GM18870 (cell line): ENCODE data around the gene GFRAL.

Experiments used
- ATAC-seq: cut with Tn5 transposase; IDR thresholded peaks from one replicate; pipeline ENCODE4 v1.9.1; 2021; ENCODE audit warnings: moderate library complexity; ENCODE audit not compliant: unreplicated experiment

GFRAL gene

DNA sequence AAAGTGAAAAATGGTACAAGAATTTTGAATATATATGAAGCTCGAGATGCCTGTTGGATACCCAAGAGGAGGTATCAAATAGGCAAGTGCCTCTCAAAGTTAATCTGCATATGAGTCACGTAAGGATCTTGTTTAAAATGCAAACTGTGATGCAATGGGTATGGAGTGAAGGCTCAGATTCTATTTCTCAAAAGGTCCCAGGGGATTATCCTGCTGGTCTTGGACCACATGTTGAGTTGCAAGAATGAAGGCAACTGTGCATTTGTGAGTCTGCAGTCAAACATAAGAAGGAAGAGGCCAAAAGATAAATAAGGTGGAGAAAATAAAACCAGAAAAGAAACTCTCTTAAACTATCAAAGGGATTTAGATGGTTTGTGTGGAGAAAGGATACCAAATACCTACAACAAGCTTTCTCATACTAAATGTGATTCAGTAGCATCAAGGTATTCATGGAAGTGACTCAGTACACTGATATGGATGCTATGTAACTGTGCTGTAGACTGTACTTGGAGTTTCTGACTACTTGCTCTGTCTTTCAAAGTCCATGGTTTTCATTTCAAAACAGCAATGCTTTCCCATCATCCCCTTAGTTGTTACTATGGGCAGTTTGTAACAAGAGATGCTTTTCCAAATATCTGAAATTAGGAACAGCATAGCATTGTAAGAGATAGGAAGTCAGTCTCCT is 106.3 kb downstream of the GFRAL start:
- ATAC-seq, result no peak

DNA sequence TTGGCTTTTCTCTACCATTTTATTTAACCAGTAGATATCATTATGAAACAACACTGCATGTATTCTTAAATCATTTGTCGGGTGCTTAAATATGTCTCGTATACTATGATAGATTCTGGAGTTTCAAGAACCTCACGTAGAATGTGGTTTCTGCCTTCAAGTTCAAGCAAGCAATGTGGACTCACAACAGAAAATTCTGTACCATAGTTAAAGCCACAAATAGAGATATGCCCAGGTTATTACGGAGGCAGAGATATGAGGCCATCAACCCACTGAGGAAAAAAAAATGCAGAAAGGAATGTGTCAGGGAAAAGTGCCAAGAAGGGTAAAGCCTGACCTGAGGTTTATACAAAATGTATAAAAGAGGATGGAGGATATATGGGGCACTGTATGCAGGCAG is 109.9 kb downstream of the GFRAL start:
- ATAC-seq, result no peak

GRCh38 chr6:55438203-55438602 is 110.9 kb downstream of the GFRAL start:
- no peak for ATAC-seq

DNA sequence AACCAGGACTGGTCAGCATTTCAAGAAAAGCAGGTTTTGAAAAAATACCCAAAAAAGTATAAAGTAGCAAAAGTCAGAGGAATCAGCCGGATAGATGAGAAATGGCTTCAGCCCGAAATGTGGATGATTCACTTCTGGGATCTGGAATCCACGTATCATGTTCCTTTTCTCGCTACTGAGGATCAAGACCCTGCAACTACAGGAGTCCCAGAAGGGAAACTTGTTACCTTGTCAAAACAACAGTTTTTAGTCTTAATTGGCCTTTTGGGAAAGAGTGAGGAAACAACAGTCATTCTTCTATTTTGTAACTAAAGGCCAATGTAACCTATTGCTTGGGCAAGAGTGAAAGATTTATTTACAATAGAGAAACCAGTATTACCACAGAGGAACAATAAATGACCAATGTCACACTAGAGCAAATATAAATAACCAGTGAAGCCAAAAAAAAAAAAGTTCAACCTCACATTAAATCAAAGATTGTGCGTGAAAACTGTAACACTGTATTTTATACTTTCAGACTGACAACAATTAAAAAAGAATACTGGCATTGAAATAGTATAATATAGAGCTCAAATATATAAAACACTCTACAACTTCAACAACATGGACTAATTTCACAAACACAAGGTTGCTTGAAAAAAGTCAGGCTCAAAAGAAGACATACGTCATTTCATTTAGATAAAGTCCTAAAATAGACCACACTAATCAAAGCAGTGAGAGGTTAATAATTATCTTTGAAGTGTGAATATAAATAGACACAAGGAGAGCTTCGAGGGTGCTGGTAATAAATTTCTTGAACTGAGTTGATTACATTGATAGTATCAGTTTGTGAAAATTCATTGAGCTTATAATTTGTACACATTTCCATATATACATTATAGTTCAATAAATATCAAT is 116.2 kb downstream of the GFRAL start:
- ATAC-seq, result no peak

GRCh38 chr6:55445648-55446204 is 118.5 kb downstream of the GFRAL start:
- ATAC-seq, result no peak

GRCh38 chr6:55447891-55448290 is 120.6 kb downstream of the GFRAL start:
- no peak for ATAC-seq

DNA sequence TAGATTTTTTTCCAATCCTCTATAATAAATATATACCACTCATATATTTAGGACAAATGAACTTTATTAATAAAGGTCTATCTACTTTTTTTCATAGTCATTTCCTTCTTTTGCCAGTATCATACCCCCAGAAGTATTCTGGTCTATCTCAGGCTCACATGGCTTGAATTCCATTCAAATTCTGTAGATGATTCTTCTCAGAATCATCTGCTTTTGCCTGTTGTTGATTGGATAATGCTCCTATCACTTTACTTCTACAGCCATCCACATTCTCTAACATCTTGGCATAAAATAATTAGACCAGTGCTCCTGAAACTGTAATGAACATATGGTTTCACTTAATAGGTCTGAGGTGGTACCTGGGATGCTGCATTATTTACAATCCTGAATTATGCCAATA is 121.2 kb downstream of the GFRAL start:
- no peak for ATAC-seq

- ATAC-seq, result no peak
Observed at GRCh38 chr6:55449225-55449624, 122.0 kb downstream of the GFRAL start.

- ATAC-seq, result no peak
Observed at GRCh38 chr6:55450005-55450404, 122.7 kb downstream of the GFRAL start.
